GDM1 (cell line): ENCODE results near the gene KRTAP9-2.
"Not testable (repeated sequence)": the region's sequence is repeated elsewhere in the genome, so short reads cannot be mapped to it uniquely, and the experiment has no call there.

Experiments
- DNase-seq: peaks from one replicate; lab custom pipeline; 2025; lab: John Stamatoyannopoulos, UW

Gene KRTAP9-2

DNA sequence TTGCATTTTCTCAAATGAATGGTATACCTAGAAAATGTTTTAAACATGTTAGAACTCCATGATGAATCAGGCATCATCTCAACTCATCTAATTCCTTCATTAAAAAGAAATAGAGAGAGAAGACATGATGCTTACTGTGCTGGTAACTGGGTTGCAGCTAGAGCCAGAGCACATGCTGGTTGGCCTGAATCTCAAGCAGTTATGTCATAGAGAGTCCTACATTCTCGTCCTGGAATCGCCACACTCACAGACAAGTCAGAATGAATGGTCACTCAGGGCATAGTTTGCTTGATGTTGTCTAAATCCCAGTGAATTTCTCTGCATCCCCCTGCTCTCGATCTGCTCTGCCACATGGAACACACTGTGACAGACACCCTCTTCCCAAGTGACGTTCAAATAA lies 10.7 kb downstream of the KRTAP9-2 start:
- DNase-seq = not testable (repeated sequence)

DNA sequence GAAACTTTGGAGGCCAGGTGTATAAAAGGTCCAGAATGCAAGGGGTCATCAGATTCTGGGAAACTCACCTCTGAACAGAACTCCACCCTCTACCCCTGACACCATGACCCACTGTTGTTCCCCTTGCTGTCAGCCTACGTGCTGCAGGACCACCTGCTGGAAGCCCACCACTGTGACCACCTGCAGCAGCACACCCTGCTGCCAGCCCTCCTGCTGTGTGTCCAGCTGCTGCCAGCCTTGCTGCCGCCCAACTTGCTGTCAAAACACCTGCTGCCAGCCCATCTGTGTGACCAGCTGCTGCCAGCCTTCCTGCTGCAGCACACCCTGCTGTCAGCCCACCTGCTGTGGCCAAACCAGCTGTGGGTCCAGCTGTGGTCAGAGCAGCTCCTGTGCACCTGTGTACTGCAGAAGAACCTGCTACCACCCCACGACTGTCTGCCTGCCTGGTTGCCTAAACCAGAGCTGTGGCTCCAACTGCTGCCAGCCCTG lies 11.5 kb downstream of the KRTAP9-2 start, which contains the start of gene KRTAP9-8:
Gene KRTAP9-8, plus strand, starts transcription at position 51 of the 489 bp plus-strand sequence. Its CDS starts 53 bp downstream, at position 104.
- not testable (repeated sequence) for DNase-seq

DNA sequence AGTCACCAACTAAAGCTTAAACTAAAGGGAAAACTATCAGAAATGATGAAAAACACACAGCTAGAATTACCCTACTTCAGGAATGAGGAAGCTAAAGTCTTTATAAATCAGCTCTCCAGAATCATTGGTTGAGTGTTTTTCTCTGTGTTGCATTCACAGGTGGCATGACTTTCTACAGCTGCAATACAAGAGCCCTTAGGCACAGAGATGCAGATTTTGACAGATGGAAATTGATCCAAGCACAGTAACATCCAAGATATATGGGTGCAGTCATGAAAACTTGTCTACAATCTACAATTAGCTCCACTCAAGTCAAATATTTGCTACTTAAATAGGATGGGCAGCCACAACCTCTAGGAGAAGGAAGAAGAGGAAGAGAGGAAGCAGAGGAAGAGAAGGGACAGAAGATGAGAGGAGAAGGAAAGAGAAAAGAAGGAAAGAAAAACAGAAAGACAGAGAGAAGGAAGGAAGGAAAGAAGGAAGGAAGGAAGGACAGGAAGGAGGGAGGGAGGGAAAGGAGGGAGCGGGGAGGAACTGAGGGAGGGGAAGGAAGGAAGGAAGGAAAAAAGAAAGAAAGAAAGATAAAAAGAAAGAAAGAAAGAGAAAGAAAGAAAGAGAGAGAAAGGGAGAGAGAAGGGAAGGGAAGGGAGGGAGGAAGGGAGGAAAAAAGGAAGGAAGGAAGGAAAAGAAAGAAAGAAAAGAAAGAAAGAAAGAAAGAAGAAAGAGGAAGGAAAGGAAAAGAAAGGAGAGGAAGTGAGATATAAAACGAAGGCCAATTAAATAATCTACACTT lies 20.7 kb downstream of the KRTAP9-2 start:
- not testable (repeated sequence) for DNase-seq

DNA sequence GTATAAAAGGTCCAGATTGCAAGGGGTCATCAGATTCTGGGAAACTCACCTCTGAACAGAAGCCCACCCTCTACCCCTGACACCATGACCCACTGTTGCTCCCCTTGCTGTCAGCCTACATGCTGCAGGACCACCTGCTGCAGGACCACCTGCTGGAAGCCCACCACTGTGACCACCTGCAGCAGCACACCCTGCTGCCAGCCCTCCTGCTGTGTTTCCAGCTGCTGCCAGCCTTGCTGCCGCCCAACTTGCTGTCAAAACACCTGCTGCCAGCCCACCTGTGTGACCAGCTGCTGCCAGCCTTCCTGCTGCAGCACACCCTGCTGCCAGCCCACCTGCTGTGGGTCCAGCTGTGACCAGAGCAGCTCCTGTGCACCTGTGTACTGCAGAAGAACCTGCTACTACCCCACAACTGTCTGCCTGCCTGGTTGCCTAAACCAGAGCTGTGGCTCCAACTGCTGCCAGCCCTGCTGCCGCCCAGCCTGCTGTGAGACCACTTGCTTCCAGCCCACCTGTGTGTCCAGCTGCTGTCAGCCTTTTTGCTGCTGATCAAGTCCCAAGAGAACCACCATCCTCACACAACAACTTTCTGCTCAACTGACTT lies 23.3 kb downstream of the KRTAP9-2 start, which contains the start of gene KRTAP9-4:
Gene KRTAP9-4, plus strand, starts transcription at position 51 of the 604 bp plus-strand sequence. Its CDS starts 34 bp downstream, at position 85.
- not testable (repeated sequence) for DNase-seq

DNA sequence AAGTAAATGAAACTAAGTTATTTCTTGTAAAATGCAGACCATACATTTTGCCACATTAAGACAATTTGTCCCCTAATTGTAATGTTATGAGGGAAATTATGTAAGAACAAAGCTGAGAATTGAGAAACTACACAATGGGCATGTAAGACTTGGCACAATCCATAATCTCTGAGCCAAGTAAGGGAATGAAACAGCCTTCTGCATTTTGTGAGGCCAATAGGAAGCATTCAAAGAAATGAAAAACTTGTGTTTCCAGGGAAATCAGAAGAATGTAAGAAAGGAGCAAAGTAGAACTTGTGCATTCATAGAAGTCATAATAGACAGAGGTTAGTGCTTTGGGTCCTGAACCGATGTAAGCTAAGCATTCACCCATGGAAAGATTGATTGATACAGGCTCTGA lies 24.8 kb downstream of the KRTAP9-2 start:
- no peak for DNase-seq

DNA sequence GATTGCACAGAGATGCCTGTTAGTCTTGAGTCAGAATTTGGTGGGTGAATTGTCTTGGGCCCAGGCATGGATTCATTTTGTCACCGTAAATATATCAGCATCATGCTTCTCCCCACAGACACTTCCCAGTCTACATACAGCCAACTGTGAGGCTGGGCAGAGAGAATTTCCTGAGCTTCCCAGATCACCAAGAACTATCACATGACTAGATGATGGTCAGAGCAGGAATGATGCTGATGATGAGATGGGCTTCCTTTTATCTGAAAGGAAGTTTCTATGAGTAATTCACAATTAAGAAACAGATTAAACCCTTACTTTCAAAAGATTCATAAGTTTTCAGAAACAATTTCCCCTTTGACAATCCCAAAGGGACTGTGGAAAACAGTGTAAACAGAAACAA lies 28.4 kb downstream of the KRTAP9-2 start:
- no peak for DNase-seq

DNA sequence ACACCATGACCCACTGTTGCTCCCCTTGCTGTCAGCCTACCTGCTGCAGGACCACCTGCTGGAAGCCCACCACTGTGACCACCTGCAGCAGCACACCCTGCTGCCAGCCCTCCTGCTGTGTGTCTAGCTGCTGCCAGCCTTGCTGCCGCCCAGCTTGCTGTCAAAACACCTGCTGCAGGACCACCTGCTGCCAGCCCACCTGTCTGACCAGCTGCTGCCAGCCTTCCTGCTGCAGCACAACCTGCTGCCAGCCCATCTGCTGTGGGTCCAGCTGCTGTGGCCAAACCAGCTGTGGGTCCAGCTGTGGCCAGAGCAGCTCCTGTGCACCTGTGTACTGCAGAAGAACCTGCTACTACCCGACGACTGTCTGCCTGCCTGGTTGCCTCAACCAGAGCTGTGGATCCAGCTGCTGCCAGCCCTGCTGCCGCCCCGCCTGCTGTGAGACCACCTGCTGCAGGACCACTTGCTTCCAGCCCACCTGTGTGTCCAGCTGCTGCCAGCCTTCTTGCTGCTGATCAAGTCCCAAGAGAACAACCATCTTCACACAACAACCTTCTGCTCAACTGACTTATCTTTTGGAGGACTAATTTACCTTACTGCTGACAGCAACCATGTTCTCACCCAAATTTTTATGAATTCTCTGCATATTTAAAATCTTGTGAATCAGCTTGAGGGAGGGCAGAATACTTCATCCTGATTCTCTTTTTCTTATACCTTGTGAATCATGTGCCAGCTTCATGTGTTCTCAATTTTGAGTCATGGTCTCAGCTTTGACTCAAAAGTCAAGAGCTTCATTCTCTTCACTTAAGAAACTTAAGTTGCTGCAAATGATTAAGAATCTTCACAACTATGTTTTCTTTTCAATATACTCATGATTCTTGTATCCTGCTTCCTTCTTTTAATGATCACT lies 29.2 kb downstream of the KRTAP9-2 start, which contains the start of gene KRTAP9-9:
Gene KRTAP9-9, plus strand, starts transcription at position 4 of the 910 bp plus-strand sequence.
- not testable (repeated sequence) for DNase-seq

DNA sequence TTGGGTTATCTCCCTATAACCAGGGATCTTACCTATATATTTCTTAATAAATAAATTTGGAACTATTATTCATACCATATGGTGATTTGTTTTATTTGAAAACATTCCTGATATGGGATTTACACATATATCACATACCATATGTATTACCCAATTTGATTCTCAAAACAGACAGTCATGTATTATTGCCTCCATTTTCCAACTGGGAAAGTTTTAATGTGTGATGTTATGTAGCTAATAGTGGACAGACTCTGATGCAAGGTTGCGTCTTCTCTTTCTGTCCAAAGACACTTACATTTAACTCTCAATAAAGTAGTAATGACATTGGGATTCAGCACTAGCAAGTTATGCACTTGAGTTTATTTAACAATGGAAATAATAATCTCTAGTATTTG lies 29.8 kb downstream of the KRTAP9-2 start:
- no peak for DNase-seq

DNA sequence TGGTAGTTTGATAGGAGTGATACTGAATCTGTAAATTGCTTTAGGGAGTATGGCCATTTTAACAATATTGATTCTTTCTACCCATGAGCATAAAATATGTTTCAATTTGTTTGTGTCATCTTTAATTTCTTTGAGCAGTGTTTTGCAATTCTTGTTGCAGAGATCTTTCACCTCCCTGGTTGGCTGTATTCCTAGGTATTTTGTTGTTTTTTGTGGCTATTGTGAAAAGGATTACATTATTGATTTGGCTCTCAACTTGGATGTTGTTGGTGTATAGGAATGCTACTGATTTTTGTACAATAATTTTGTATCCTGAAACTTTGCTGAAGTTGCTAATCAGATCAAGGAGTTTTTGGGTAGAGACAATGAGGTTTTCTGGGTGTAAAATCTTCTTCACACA lies 32.0 kb downstream of the KRTAP9-2 start:
- no peak for DNase-seq

DNA sequence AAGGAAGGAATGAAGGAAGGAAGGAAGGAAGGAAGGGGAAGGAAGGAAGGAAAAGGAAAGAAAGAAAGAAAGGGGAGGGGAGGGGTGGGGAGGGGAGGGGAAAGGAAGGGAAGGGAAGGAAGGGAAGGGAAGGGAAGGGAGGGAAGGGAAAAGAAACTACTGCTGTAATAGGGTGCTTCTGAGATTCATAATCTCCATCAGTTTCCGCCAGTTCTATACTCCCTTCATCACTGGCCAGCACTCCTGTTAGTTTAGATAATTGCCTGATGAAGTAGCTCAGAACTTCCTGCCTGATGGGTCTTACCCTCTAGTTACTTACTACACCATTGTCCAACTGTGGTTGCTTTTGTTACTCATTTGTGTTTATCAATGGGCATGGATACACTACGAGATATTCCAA lies 36.8 kb downstream of the KRTAP9-2 start:
- no peak for DNase-seq

DNA sequence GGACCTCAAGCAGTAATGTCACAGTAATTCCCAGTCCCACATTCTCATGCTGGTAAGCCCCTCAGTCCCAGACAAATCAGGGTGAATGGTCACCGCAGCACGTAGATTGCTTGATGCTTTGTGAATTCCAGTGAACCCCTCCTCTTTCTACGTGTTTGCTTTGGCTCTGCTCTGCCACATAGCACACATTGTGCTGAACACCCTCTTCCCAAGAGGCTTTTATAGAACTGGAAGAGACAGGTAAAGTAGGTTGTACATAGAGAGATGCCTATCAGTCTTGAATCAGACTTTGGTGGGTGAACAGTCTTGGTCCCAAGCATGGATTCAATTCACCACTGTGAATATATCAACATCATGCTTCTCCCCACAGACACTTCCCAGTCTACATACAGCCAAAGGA lies 38.2 kb downstream of the KRTAP9-2 start:
- no peak for DNase-seq

DNA sequence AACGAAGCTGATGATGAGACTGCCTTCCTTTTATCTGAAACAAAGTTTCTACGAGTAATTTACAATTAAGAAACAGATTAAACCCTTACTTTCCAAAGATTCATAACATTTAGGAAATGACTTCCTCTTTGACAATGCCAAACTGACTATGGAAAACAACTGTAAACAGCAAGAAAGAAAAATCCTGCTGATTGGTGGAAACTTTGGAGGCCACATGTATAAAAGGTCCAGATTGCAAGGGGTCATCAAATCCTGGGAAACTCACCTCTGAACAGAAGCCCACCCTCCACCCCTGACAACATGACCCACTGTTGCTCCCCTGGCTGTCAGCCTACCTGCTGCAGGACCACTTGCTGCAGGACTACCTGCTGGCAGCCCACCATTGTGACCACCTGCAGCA lies 38.6 kb downstream of the KRTAP9-2 start, which contains the start of gene KRTAP9-6:
Gene KRTAP9-6, plus strand, starts transcription at position 301 of the 400 bp plus-strand sequence. Its CDS starts 0 bp downstream, at position 301.
- DNase-seq = no peak

DNA sequence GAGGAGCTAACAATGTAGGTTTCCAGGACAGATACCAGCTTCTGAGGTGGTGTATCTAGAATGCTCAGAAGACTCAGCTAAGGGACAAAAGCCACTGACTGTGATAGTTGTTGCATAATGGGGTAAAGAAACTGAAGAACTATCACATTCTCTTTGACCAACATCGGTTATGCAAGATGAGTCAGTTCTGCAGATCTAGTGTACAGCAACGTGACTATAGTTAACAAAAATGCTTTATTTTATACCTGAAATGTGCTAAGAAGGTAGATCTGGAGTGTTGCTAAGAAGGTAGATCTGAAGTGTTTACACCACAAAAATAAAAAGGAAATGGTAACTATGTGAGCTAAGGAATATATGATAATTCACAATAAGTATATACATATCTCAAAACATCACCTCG lies 41.3 kb downstream of the KRTAP9-2 start:
- no peak for DNase-seq

DNA sequence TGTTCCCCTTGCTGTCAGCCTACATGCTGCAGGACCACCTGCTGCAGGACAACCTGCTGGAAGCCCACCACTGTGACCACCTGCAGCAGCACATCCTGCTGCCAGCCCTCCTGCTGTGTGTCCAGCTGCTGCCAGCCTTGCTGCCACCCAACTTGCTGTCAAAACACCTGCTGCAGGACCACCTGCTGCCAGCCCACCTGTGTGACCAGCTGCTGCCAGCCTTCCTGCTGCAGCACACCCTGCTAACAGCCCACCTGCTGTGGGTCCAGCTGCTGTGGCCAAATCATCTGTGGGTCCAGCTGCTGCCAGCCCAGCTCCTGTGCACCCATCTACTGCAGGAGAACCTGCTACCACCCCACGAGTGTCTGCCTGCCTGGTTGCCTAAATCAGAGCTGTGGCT lies 44.9 kb downstream of the KRTAP9-2 start:
- DNase-seq = not testable (repeated sequence)

DNA sequence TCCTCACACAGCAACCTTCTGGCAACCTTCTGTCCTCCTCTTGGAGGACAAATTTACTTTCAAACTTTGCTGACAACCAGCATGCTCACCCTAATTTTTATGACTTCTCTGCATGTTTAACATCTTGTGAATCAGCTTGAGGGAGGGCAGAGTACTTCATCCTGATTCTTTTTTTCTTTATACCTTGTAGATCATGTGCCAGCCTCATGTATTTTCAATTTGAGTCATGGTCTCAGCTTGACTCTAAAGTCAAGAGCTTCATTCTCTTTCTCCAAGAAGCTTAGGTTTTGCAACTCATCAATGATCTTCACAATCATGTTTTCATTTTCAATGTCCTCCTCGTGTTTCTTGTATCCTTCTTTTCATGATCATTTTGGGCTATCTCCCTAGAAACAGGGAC lies 45.4 kb downstream of the KRTAP9-2 start:
- DNase-seq = no peak

DNA sequence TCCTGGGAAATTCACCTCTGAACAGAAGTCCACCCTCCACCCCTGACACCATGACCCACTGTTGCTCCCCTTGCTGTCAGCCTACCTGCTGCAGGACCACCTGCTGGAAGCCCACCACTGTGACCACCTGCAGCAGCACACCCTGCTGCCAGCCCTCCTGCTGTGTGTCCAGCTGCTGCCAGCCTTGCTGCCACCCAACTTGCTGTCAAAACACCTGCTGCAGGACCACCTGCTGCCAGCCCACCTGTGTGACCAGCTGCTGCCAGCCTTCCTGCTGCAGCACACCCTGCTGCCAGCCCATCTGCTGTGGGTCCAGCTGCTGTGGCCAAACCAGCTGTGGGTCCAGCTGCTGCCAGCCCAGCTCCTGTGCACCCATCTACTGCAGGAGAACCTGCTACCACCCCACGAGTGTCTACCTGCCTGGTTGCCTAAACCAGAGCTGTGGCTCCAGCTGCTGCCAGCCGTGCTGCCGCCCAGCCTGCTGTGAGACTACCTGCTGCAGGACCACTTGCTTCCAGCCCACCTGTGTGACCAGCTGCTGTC lies 49.3 kb downstream of the KRTAP9-2 start, which contains the start of gene KRTAP9-7:
Gene KRTAP9-7, plus strand, starts transcription at position 51 of the 543 bp plus-strand sequence. Its CDS starts 0 bp downstream, at position 51.
- not testable (repeated sequence) for DNase-seq
